Esophagus squamous epithelium (tissue), 5 donors: Measurements from ENCODE around the gene UBE2F. TPM values are rescaled to one million over a fixed set of nuclear protein-coding genes. Genes with fewer than 3 reads are reported as not detected.

ENCODE experiments used
- DNase-seq: peaks from one replicate; lab custom pipeline; 2025; lab: John Stamatoyannopoulos, UW
- H3K27ac ChIP-seq, 4 donors: fragments of 200-600 bp; sonication (generic); one replicate each; pipeline ENCODE4 v1.5.1; 2016 to 2019; ENCODE audit warnings: mild to moderate bottlenecking in 1 of 4
- H3K27me3 ChIP-seq, 4 donors: fragments of 200-600 bp; sonication (generic); 1 replicate in 3 of 4; 2 replicates in 1 of 4; pipeline versions ENCODE4 v1.5.1 to v1.6.0; 2017 to 2021; ENCODE audit warnings: antibody characterized with exemption in 1 of 4
- H3K36me3 ChIP-seq, 3 donors: fragments of 200-600 bp; sonication (generic); one replicate each; pipeline ENCODE4 v1.5.1; 2016 to 2019
- H3K4me1 ChIP-seq, 3 donors: fragments of 200-600 bp; sonication (generic); one replicate each; pipeline ENCODE4 v1.5.1; 2017 to 2019
- H3K4me3 ChIP-seq, 4 donors: fragments of 200-600 bp; sonication (generic); 1 replicate in 3 of 4; 2 replicates in 1 of 4; pipeline ENCODE4 v1.5.1; 2016 to 2019; ENCODE audit warnings: mild to moderate bottlenecking in 2 of 4, moderate library complexity in 1 of 4
- H3K9me3 ChIP-seq, 3 donors: fragments of 200-600 bp; sonication (generic); one replicate each; pipeline ENCODE4 v1.5.1; 2016 to 2019
- CTCF ChIP-seq, 6 experiments: fragments of 450-650 bp in 4 of 6; fragments of 200-600 bp in 2 of 6; sonication (generic) in 2 of 6; IDR thresholded peaks; one replicate each; pipeline ENCODE4 v1.5.1; 2016 to 2019; ENCODE audit warnings: antibody characterized with exemption in 6 of 6, mild to moderate bottlenecking in 4 of 6, moderate library complexity in 4 of 6
- POLR2A ChIP-seq, 4 donors: fragments of 450-650 bp; IDR thresholded peaks; one replicate each; pipeline ENCODE4 v1.6.1; 2017; ENCODE audit warnings: antibody characterized with exemption in 4 of 4, mild to moderate bottlenecking in 4 of 4, moderate library complexity in 3 of 4
- WGBS, 2 donors: methylation state at CpG; one replicate each; pipeline ENCODE4 v1.1.5; 2018; 5-methylcytosine and 5-hydroxymethylcytosine counted together
- intact Hi-C: fragments of 100-400 bp; cut with DNase I; formaldehyde crosslinking; loops from one replicate; pipeline ENCODE4 v1.15.0; 2022
- total RNA-seq, 4 donors: library from RNA; depleted of rRNA; stranded (reverse); fragments of >200 nt; gene quantifications; one replicate each; pipeline ENCODE4 v1.1.0, GENCODE V29; 2016
- donor health status: DM: yes; HTN: yes; CAD: no.

The UBE2F gene
- total RNA-seq, 4 donors from 2014 or later = 54.9 to 84.7 (median 64.8) TPM

- Histone ChIP-seq H3K27ac (no peak overlapping the region), H3K4me1 (peaks cover 4 to 18% (median 6%) of the 10 kb centered on the region in 3 donors), H3K36me3 (peaks cover 0 to 47% (median 0%) of the 10 kb centered on the region in 3 donors), H3K27me3 (no peaks in the 10 kb centered on the region), H3K4me3 (no peak overlapping the region), H3K9me3 (no peaks in the 10 kb centered on the region)
- DNase-seq = no peak
- intact Hi-C loops = no loop called here
- 87 to 97% methylated on average over 4 to 8 of the region's 9 CpGs for WGBS, 2 donors
- no peak for TF ChIP-seq POLR2A (IDR thresholded peaks at IDR 0.05)
- TF ChIP-seq CTCF (IDR thresholded peaks at IDR 0.05) = no peak
Observed at GRCh38 chr2:238020816-238021215, 54.0 kb downstream of the UBE2F start.

- TF ChIP-seq POLR2A (IDR thresholded peaks at IDR 0.05) (no peak), CTCF (IDR thresholded peaks at IDR 0.05) (no peak)
- no peak for DNase-seq
- H3K36me3 ChIP-seq = peaks cover 0 to 52% (median 0%) of the 10 kb centered on the region in 3 donors
- no peaks in the 10 kb centered on the region for H3K9me3 ChIP-seq
- 69 to 81% methylated on average over 4 of the region's 4 CpGs for WGBS, 2 donors
- H3K27ac ChIP-seq = no peak overlapping the region
- peaks cover 8 to 23% (median 11%) of the 10 kb centered on the region in 3 donors for H3K4me1 ChIP-seq
- no peak overlapping the region for H3K4me3 ChIP-seq
- H3K27me3 ChIP-seq = no peaks in the 10 kb centered on the region
- intact Hi-C loops = no loop called here
Observed at GRCh38 chr2:238021327-238021726, 54.5 kb downstream of the UBE2F start.

GRCh38 chr2:238022594-238023157 lies 55.9 kb downstream of the UBE2F start:
- TF ChIP-seq CTCF (IDR thresholded peaks at IDR 0.05) (no peak), POLR2A (IDR thresholded peaks at IDR 0.05) (no peak)
- WGBS, 2 donors = 83 to 84% methylated on average over 5 of the region's 5 CpGs
- H3K36me3 ChIP-seq = peaks cover 0 to 59% (median 0%) of the 10 kb centered on the region in 3 donors
- no peaks in the 10 kb centered on the region for H3K27me3 ChIP-seq
- H3K27ac ChIP-seq = no peak overlapping the region
- peaks cover 8 to 28% (median 11%) of the 10 kb centered on the region in 3 donors for H3K4me1 ChIP-seq
- no peaks in the 10 kb centered on the region for H3K9me3 ChIP-seq
- DNase-seq = no peak
- H3K4me3 ChIP-seq = no peak overlapping the region
- intact Hi-C loops = no loop called here

GRCh38 chr2:238023608-238024007 lies 56.8 kb downstream of the UBE2F start:
- Histone ChIP-seq H3K4me3 (no peak overlapping the region), H3K9me3 (no peaks in the 10 kb centered on the region), H3K4me1 (peaks cover 8 to 28% (median 11%) of the 10 kb centered on the region in 3 donors), H3K27ac (no peak overlapping the region), H3K27me3 (no peaks in the 10 kb centered on the region), H3K36me3 (peaks cover 0 to 54% (median 0%) of the 10 kb centered on the region in 3 donors)
- WGBS, 2 donors = 92 to 93% methylated on average over 2 of the region's 2 CpGs
- intact Hi-C loops = no loop called here
- DNase-seq = no peak
- TF ChIP-seq CTCF (IDR thresholded peaks at IDR 0.05) (no peak), POLR2A (IDR thresholded peaks at IDR 0.05) (no peak)

DNA sequence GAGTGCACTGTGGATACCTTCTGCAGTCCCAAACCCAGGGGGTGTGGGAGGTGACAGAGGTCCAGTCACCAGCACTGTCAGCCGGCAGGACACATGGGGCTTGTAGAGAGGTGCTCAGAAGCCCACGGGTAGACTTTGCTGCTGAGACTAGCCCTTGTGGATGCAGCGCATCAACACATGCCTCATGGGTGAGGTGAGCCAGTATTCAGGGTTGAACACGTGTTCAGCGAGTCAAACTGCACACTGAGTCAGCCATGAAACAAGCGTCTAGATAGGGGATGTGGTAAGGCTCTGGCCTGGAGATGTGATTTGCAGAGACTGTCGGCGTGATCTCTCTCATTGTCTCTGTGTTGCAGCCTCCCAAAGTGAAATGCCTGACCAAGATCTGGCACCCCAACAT lies 58.2 kb downstream of the UBE2F start:
- no peak overlapping the region for H3K4me3 ChIP-seq
- no peaks in the 10 kb centered on the region for H3K9me3 ChIP-seq
- intact Hi-C loops = no loop called here
- no peak overlapping the region for H3K27ac ChIP-seq
- peaks cover 0 to 58% (median 0%) of the 10 kb centered on the region in 3 donors for H3K36me3 ChIP-seq
- WGBS, 2 donors = 34 to 49% methylated on average over 7 to 8 of the region's 8 CpGs
- TF ChIP-seq CTCF (IDR thresholded peaks at IDR 0.05) (no peak), POLR2A (IDR thresholded peaks at IDR 0.05) (no peak)
- DNase-seq = no peak
- no peaks in the 10 kb centered on the region for H3K27me3 ChIP-seq
- peaks cover 8 to 25% (median 11%) of the 10 kb centered on the region in 3 donors for H3K4me1 ChIP-seq
